HG03571 (cell line): Measurements from ENCODE around the gene KCNT1.
"Not testable (repeated sequence)": the region's sequence is repeated elsewhere in the genome, so short reads cannot be mapped to it uniquely, and the experiment has no call there.

Experiments
- ATAC-seq: cut with Tn5 transposase; IDR thresholded peaks from one replicate; pipeline ENCODE4 v1.9.1; 2021; ENCODE audit not compliant: unreplicated experiment

KCNT1 gene

GRCh38 chr9:135701959-135702721, at the start of gene KCNT1:
KCNT1 (plus strand) TSS chr9:135702185; CDS start chr9:135702259, 74 bp downstream.
- ATAC-seq = no peak

GRCh38 chr9:135655317-135655716, 46.7 kb upstream of the KCNT1 start:
- ATAC-seq = no peak

GRCh38 chr9:135657416-135657815, 44.6 kb upstream of the KCNT1 start:
- no peak for ATAC-seq

- no peak for ATAC-seq
These were observed 42.7 kb upstream of the KCNT1 start for GRCh38 chr9:135659252-135659651.

- no peak for ATAC-seq
These were observed 41.6 kb upstream of the KCNT1 start for GRCh38 chr9:135660407-135660806.

- ATAC-seq = no peak
These were observed 40.0 kb upstream of the KCNT1 start for GRCh38 chr9:135661816-135662560.

- ATAC-seq = no peak
These were observed 39.1 kb upstream of the KCNT1 start, which contains the start of gene LCN9 for GRCh38 chr9:135662758-135663450. LCN9 (plus strand) TSS chr9:135663309; CDS start chr9:135663322, 13 bp downstream.

- ATAC-seq = no peak
These were observed 38.6 kb upstream of the KCNT1 start for GRCh38 chr9:135663451-135663770.

GRCh38 chr9:135663857-135664256, 38.1 kb upstream of the KCNT1 start:
- ATAC-seq = no peak

- ATAC-seq = no peak
These were observed 37.7 kb upstream of the KCNT1 start for GRCh38 chr9:135664266-135664665.

GRCh38 chr9:135664801-135665794, 36.9 kb upstream of the KCNT1 start:
- ATAC-seq = no peak

GRCh38 chr9:135665795-135666189, 36.2 kb upstream of the KCNT1 start:
- no peak for ATAC-seq

GRCh38 chr9:135666534-135667462, 35.2 kb upstream of the KCNT1 start:
- ATAC-seq = no peak

GRCh38 chr9:135667463-135668001, 34.5 kb upstream of the KCNT1 start:
- no peak for ATAC-seq

GRCh38 chr9:135669018-135669417, 33.0 kb upstream of the KCNT1 start:
- ATAC-seq = not testable (repeated sequence)

GRCh38 chr9:135669616-135670285, 32.2 kb upstream of the KCNT1 start:
- no peak for ATAC-seq

- ATAC-seq = no peak
These were observed 31.0 kb upstream of the KCNT1 start for GRCh38 chr9:135670721-135671590.

GRCh38 chr9:135671591-135672041, 30.4 kb upstream of the KCNT1 start:
- ATAC-seq = no peak
